H9 (cell line): ENCODE data around the gene OR4D5. TPM values are rescaled to one million over a fixed set of nuclear protein-coding genes. Genes with fewer than 3 reads are reported as not detected.

Experiments used
- DNase-seq: peaks from one replicate; pipeline ENCODE4 v3.0.0-alpha.2; 2017
- H2AFZ ChIP-seq: one replicate; pipeline ENCODE4 v1.6.1; 2013; ENCODE audit warnings: mild to moderate bottlenecking, low read length, control low read depth, moderate library complexity
- H2AK5ac ChIP-seq: 2 replicates; pipeline ENCODE4 v1.6.1; 2013; ENCODE audit warnings: low read length, control low read depth, mixed read lengths; ENCODE audit not compliant: insufficient read length
- H2BK120ac ChIP-seq: one replicate; pipeline ENCODE4 v1.6.1; 2013; ENCODE audit warnings: low read depth, mild to moderate bottlenecking, low read length, control low read depth, inconsistent platforms; ENCODE audit not compliant: poor library complexity, severe bottlenecking
- H2BK12ac ChIP-seq: 2 replicates; pipeline ENCODE4 v1.6.1; 2013; ENCODE audit warnings: low read length, control low read depth, mixed read lengths, low read depth; ENCODE audit not compliant: insufficient read length
- H2BK15ac ChIP-seq: 2 replicates; pipeline ENCODE4 v1.6.1; 2013; ENCODE audit warnings: low read depth, low read length, control low read depth
- H2BK20ac ChIP-seq: one replicate; pipeline ENCODE4 v1.6.1; 2013; ENCODE audit warnings: low read depth, mild to moderate bottlenecking, low read length, control low read depth, inconsistent platforms; ENCODE audit not compliant: poor library complexity, severe bottlenecking
- H2BK5ac ChIP-seq: 2 replicates; pipeline ENCODE4 v1.6.1; 2013; ENCODE audit warnings: low read length, control low read depth, mixed read lengths; ENCODE audit not compliant: insufficient read length
- H3K14ac ChIP-seq: 2 replicates; pipeline ENCODE4 v1.6.1; 2013; ENCODE audit warnings: low read length, control low read depth; ENCODE audit not compliant: insufficient read depth
- H3K18ac ChIP-seq: 2 replicates; pipeline ENCODE4 v1.6.1; 2013; ENCODE audit warnings: low read depth, mild to moderate bottlenecking, mixed read lengths, low read length, control low read depth; ENCODE audit not compliant: insufficient read length
- H3K23ac ChIP-seq: 2 replicates; pipeline ENCODE4 v1.6.1; 2013; ENCODE audit warnings: low read length, control low read depth, mixed read lengths, low read depth; ENCODE audit not compliant: insufficient read length
- H3K23me2 ChIP-seq: 2 replicates; pipeline ENCODE4 v1.6.1; 2013; ENCODE audit warnings: low read depth, mild to moderate bottlenecking, mixed read lengths, low read length, control low read depth; ENCODE audit not compliant: insufficient read length, poor library complexity, severe bottlenecking
- H3K27ac ChIP-seq: 2 replicates; pipeline ENCODE4 v1.5.1; 2013; ENCODE audit warnings: low read length, control low read depth, mixed read lengths, low read depth; ENCODE audit not compliant: insufficient read length
- H3K27me3 ChIP-seq: 2 replicates; pipeline ENCODE4 v1.6.1; 2013; ENCODE audit warnings: low read length, control low read depth, inconsistent platforms; ENCODE audit not compliant: insufficient read depth
- H3K4ac ChIP-seq: 2 replicates; pipeline ENCODE4 v1.6.1; 2013; ENCODE audit warnings: low read depth, mild to moderate bottlenecking, control low read depth, inconsistent platforms, low read length, moderate library complexity
- H3K4me1 ChIP-seq: 2 replicates; pipeline ENCODE4 v1.6.1; 2013; ENCODE audit warnings: low read length, control low read depth, inconsistent platforms; ENCODE audit not compliant: insufficient read depth
- H3K4me2 ChIP-seq: 2 replicates; pipeline ENCODE4 v1.6.1; 2013; ENCODE audit warnings: low read length, control low read depth, mixed read lengths; ENCODE audit not compliant: insufficient read length, insufficient read depth
- H3K56ac ChIP-seq: 2 replicates; pipeline ENCODE4 v1.6.1; 2013; ENCODE audit warnings: low read depth, mild to moderate bottlenecking, mixed read lengths, low read length, control low read depth; ENCODE audit not compliant: insufficient read length
- H3K79me1 ChIP-seq: 2 replicates; pipeline ENCODE4 v1.6.1; 2013; ENCODE audit warnings: low read depth, mild to moderate bottlenecking, moderate library complexity, low read length, control low read depth, inconsistent platforms; ENCODE audit not compliant: insufficient read depth, poor library complexity, severe bottlenecking
- H3K79me2 ChIP-seq: 2 replicates; pipeline ENCODE4 v1.6.1; 2013; ENCODE audit warnings: low read length, control low read depth, inconsistent platforms; ENCODE audit not compliant: insufficient read depth
- H3K9ac ChIP-seq: 2 replicates; pipeline ENCODE4 v1.6.1; 2013; ENCODE audit warnings: low read length, control low read depth, mixed read lengths; ENCODE audit not compliant: insufficient read length; ENCODE audit errors: extremely low read depth
- H3K9me3 ChIP-seq: one replicate; pipeline ENCODE4 v1.6.1; 2013; ENCODE audit warnings: low read depth, low read length, inconsistent platforms; ENCODE audit not compliant: control insufficient read depth
- H3T11ph ChIP-seq: one replicate; pipeline ENCODE4 v1.6.1; 2013; ENCODE audit warnings: mild to moderate bottlenecking, low read length, control low read depth, inconsistent platforms
- H4K20me1 ChIP-seq: one replicate; pipeline ENCODE4 v1.6.1; 2013; ENCODE audit not compliant: control insufficient read depth, insufficient read length, insufficient read depth
- H4K5ac ChIP-seq: 2 replicates; pipeline ENCODE4 v1.6.1; 2013; ENCODE audit warnings: low read depth, mild to moderate bottlenecking, mixed read lengths, low read length, control low read depth; ENCODE audit not compliant: insufficient read length
- H4K8ac ChIP-seq: replicated peaks from 2 replicates; pipeline ENCODE4 v1.6.1; 2013; ENCODE audit warnings: low read length, control low read depth, mixed read lengths, low read depth; ENCODE audit not compliant: insufficient read length
- H4K91ac ChIP-seq: 2 replicates; pipeline ENCODE4 v1.6.1; 2013; ENCODE audit warnings: low read depth, mild to moderate bottlenecking, moderate library complexity, mixed read lengths, low read length, control low read depth; ENCODE audit not compliant: insufficient read length
- H3K27ac Mint-ChIP-seq, 3 experiments: 2 replicates in 2 of 3; 3 replicates in 1 of 3; pipeline ENCODE4 v1.8.0; 2020 to 2021; ENCODE audit warnings: mixed read lengths in 3 of 3, mild to moderate bottlenecking in 1 of 3, moderate library complexity in 1 of 3
- H3K27me3 Mint-ChIP-seq: 2 replicates; pipeline ENCODE4 v1.8.0; 2021; ENCODE audit warnings: low read depth, mild to moderate bottlenecking, moderate library complexity, mixed read lengths
- H3K36me3 Mint-ChIP-seq, 3 experiments: 2 replicates in 2 of 3; 3 replicates in 1 of 3; pipeline ENCODE4 v1.8.0; 2020 to 2021; ENCODE audit warnings: low read depth in 3 of 3, mixed read lengths in 3 of 3; ENCODE audit not compliant: insufficient read depth in 1 of 3
- H3K4me1 Mint-ChIP-seq, 2 experiments: 2 replicates each; pipeline ENCODE4 v1.8.0; 2020; ENCODE audit warnings: mixed read lengths in 2 of 2
- H3K4me3 Mint-ChIP-seq, 2 experiments: 2 replicates in 1 of 2; 3 replicates in 1 of 2; pipeline ENCODE4 v1.8.0; 2020 to 2021; ENCODE audit warnings: mild to moderate bottlenecking in 2 of 2, mixed read lengths in 2 of 2, moderate library complexity in 1 of 2
- H3K9me3 Mint-ChIP-seq, 2 experiments: 2 replicates in 1 of 2; 3 replicates in 1 of 2; pipeline ENCODE4 v1.8.0; 2020; ENCODE audit warnings: mild to moderate bottlenecking in 2 of 2, mixed read lengths in 2 of 2, moderate library complexity in 1 of 2
- CTCF ChIP-seq: fragments of 200-600 bp; sonication (generic); conservative IDR thresholded peaks from 3 replicates; pipeline ENCODE4 v1.8.0; 2021; ENCODE audit warnings: antibody characterized with exemption, mild to moderate bottlenecking
- WGBS: extraction: QIAGEN DNeasy Blood & Tissue Kit; methylation state at CpG from one replicate; pipeline ENCODE4 v1.1.7; 2013; ENCODE audit warnings: missing lambda C conversion rate, low lambda C conversion rate, mixed read lengths; ENCODE audit not compliant: insufficient read length; ENCODE audit errors: extremely low coverage; 5-methylcytosine and 5-hydroxymethylcytosine counted together
- long read RNA-seq: library from polyadenylated mRNA; unstranded; transcript quantifications from one replicate; pipeline ENCODE4 v2.0.0, GENCODE V29; 2020
- total RNA-seq: library from RNA; stranded (reverse); gene quantifications from 2 replicates; pipeline ENCODE4 v1.2.1, GENCODE V29; 2021

Gene OR4D5
- not detected in 2 replicates for total RNA-seq
- long read RNA-seq = 0 reads

GRCh38 chr11:123939317-123939716 lies at the start of gene OR4D5:
TSS of gene OR4D5 (plus strand) at chr11:123939617. CDS start at chr11:123939617, 0 bp downstream.
- Histone ChIP-seq H2BK5ac (no peak within 1 kb of the TSS), H3K79me1 (no peaks in the 10 kb centered on the region), H2AFZ (no peak within 1 kb of the TSS), H2BK15ac (no peak within 1 kb of the TSS), H3K23me2 (no peaks in the 10 kb centered on the region), H3K27me3 (no peaks in the 10 kb centered on the region), H3T11ph (no peak within 1 kb of the TSS), H3K56ac (no peak within 1 kb of the TSS), H3K23ac (no peak within 1 kb of the TSS), H4K8ac (no peak within 1 kb of the TSS), H3K9me3 (no peaks in the 10 kb centered on the region), H3K18ac (no peak within 1 kb of the TSS), H3K14ac (no peak within 1 kb of the TSS), H2AK5ac (no peak within 1 kb of the TSS), H3K4ac (no peak within 1 kb of the TSS), H3K4me2 (no peak within 1 kb of the TSS), H3K4me1 (no peaks in the 10 kb centered on the region), H3K9ac (no peak within 1 kb of the TSS), H2BK120ac (no peak within 1 kb of the TSS), H4K20me1 (no peaks in the 10 kb centered on the region), H2BK20ac (no peak within 1 kb of the TSS), H4K91ac (no peak within 1 kb of the TSS), H2BK12ac (no peak within 1 kb of the TSS), H3K27ac (no peak within 1 kb of the TSS), H3K79me2 (no peaks in the 10 kb centered on the region), H4K5ac (no peak within 1 kb of the TSS)
- Mint-ChIP-seq H3K9me3 (no peaks in the 10 kb centered on the region; a peak in 1 of 5 replicates), H3K36me3 (no peaks in the 10 kb centered on the region; a peak in 1 of 7 replicates), H3K27me3 (no peaks in the 10 kb centered on the region; the same call in 1 of the 2 replicates), H3K4me1 (no peaks in the 10 kb centered on the region), H3K4me3 (no peak within 1 kb of the TSS), H3K27ac (no peak within 1 kb of the TSS; a peak in 2 of 7 replicates)
- no peak for DNase-seq
- TF ChIP-seq CTCF = no peak
- WGBS = no CpG with 5 or more reads among the region's 1 CpG
